Globus pallidus (tissue), 1 donor: ENCODE results near the gene TRABD2B.

Source experiments
- DNase-seq: peaks from one replicate; pipeline ENCODE4 v3.0.0-alpha.2; 2015; ENCODE audit warnings: low spot score

The TRABD2B gene

GRCh38 chr1:47824716-47825115, 172.5 kb downstream of the TRABD2B start:
- DNase-seq = no peak

- no peak for DNase-seq
Observed at GRCh38 chr1:47824297-47824696, 172.9 kb downstream of the TRABD2B start.

GRCh38 chr1:47823040-47823808, 174.0 kb downstream of the TRABD2B start:
- DNase-seq = no peak

GRCh38 chr1:47821760-47822159, 175.4 kb downstream of the TRABD2B start:
- DNase-seq = no peak

GRCh38 chr1:47819574-47819888, 177.7 kb downstream of the TRABD2B start:
- no peak for DNase-seq

GRCh38 chr1:47818682-47819573, 178.3 kb downstream of the TRABD2B start:
- no peak for DNase-seq

- no peak for DNase-seq
Observed at GRCh38 chr1:47817861-47818260, 179.3 kb downstream of the TRABD2B start.

GRCh38 chr1:47816325-47817071, 180.7 kb downstream of the TRABD2B start:
- DNase-seq = no peak

- no peak for DNase-seq
Observed at GRCh38 chr1:47814612-47815395, 182.4 kb downstream of the TRABD2B start.

GRCh38 chr1:47813970-47814369, 183.2 kb downstream of the TRABD2B start:
- no peak for DNase-seq

- DNase-seq = no peak
Observed at GRCh38 chr1:47812904-47813514, 184.2 kb downstream of the TRABD2B start.

GRCh38 chr1:47810964-47811682, 186.1 kb downstream of the TRABD2B start:
- DNase-seq = no peak

- no peak for DNase-seq
Observed at GRCh38 chr1:47809301-47810084, 187.7 kb downstream of the TRABD2B start.

- no peak for DNase-seq
Observed at GRCh38 chr1:47808612-47809011, 188.6 kb downstream of the TRABD2B start.

- no peak for DNase-seq
Observed at GRCh38 chr1:47805921-47806361, 191.2 kb downstream of the TRABD2B start.

GRCh38 chr1:47805018-47805417, 192.2 kb downstream of the TRABD2B start:
- DNase-seq = no peak

GRCh38 chr1:47803815-47804501, 193.2 kb downstream of the TRABD2B start:
- DNase-seq = no peak

GRCh38 chr1:47797575-47797974, 199.6 kb downstream of the TRABD2B start:
- DNase-seq = no peak

- DNase-seq = no peak
Observed at GRCh38 chr1:47796626-47797025, 200.6 kb downstream of the TRABD2B start.
